Measurements from ENCODE around the gene IGFBP1. TPM values are rescaled to one million over a fixed set of nuclear protein-coding genes. Genes with fewer than 3 reads are reported as not detected.
A peak's percentile ranks its signal among the peaks of the same experiment; 100 is the strongest.

IGFBP1 gene
- total RNA-seq, 1 donor from 2014 or later: not detected

DNA sequence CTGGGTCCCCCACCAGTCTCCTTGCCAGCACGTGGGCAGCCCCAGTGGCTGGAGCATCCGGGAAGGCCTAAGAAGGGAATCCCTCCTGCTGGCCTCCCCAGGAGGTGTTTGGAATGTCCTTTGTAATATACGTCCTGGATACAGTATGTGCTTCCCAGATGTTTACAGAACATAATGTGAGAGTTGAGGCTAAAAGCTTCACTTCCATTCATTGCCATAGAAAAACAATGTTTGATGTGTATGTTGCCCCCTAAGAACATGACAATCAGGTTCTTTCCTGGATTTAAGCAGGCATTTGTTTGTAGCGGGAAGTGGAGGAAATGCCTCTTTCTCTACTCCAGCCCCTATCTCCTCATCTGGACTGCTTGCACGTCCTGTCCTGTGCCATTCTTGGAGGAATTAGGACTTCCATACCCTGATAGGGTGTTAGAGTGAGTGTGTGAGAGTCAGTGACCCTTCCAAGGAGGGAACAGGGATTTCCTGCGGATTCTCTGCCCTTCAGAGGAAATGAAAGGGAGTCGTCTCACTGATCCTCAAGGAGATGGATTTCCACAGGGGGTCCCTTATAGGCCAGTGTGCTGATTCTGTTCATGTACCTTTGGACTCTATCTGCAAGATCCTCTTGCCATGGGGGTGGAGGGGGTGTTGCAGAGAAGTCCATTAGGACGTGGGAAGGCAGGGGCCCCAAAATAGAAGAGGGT is 1.2 kb downstream of the IGFBP1 start:
- Mint-ChIP-seq H3K36me3 (ENCODE audit: unreplicated experiment) (peaks cover 4% of the 10 kb centered on the region), H3K4me1 (ENCODE audit: low read depth, unreplicated experiment) (peaks cover 6% of the 10 kb centered on the region), H3K4me3 (ENCODE audit: unreplicated experiment) (peak overlapping the region; percentile 5), H3K27me3 (ENCODE audit: unreplicated experiment) (peaks cover 9% of the 10 kb centered on the region), H3K27ac (ENCODE audit: unreplicated experiment) (no peak overlapping the region), H3K9me3 (ENCODE audit: unreplicated experiment) (peaks cover 8% of the 10 kb centered on the region)
- no peak for DNase-seq
- TF ChIP-seq CTCF (IDR thresholded peaks at IDR 0.05; ENCODE audit: partially characterized antibody, unreplicated experiment): no peak

- no peak overlapping the region for H3K27ac Mint-ChIP-seq (ENCODE audit: unreplicated experiment)
These were observed 2.0 kb downstream of the IGFBP1 start for GRCh38 chr7:45890125-45890901.

GRCh38 chr7:45890902-45891461 is 2.7 kb downstream of the IGFBP1 start:
- no peak overlapping the region for H3K27ac Mint-ChIP-seq (ENCODE audit: unreplicated experiment)
- no peak overlapping the region for H3K4me3 Mint-ChIP-seq (ENCODE audit: unreplicated experiment)
- DNase-seq: no peak
- peaks cover 9% of the 10 kb centered on the region for H3K27me3 Mint-ChIP-seq (ENCODE audit: unreplicated experiment)
- H3K9me3 Mint-ChIP-seq (ENCODE audit: unreplicated experiment): peaks cover 8% of the 10 kb centered on the region
- TF ChIP-seq CTCF (IDR thresholded peaks at IDR 0.05; ENCODE audit: partially characterized antibody, unreplicated experiment): peak; percentile 73
- H3K36me3 Mint-ChIP-seq (ENCODE audit: unreplicated experiment): peaks cover 4% of the 10 kb centered on the region
- H3K4me1 Mint-ChIP-seq (ENCODE audit: low read depth, unreplicated experiment): peaks cover 6% of the 10 kb centered on the region

More at GRCh38 chr7:45890125-45890901, 2.0 kb downstream of the IGFBP1 start:
- no peak for DNase-seq
- H3K36me3 Mint-ChIP-seq (ENCODE audit: unreplicated experiment): peaks cover 4% of the 10 kb centered on the region
- peaks cover 8% of the 10 kb centered on the region for H3K9me3 Mint-ChIP-seq (ENCODE audit: unreplicated experiment)
- no peak for TF ChIP-seq CTCF (IDR thresholded peaks at IDR 0.05; ENCODE audit: partially characterized antibody, unreplicated experiment)
- H3K4me3 Mint-ChIP-seq (ENCODE audit: unreplicated experiment): no peak overlapping the region
- peaks cover 6% of the 10 kb centered on the region for H3K4me1 Mint-ChIP-seq (ENCODE audit: low read depth, unreplicated experiment)
- H3K27me3 Mint-ChIP-seq (ENCODE audit: unreplicated experiment): peaks cover 9% of the 10 kb centered on the region

DNA sequence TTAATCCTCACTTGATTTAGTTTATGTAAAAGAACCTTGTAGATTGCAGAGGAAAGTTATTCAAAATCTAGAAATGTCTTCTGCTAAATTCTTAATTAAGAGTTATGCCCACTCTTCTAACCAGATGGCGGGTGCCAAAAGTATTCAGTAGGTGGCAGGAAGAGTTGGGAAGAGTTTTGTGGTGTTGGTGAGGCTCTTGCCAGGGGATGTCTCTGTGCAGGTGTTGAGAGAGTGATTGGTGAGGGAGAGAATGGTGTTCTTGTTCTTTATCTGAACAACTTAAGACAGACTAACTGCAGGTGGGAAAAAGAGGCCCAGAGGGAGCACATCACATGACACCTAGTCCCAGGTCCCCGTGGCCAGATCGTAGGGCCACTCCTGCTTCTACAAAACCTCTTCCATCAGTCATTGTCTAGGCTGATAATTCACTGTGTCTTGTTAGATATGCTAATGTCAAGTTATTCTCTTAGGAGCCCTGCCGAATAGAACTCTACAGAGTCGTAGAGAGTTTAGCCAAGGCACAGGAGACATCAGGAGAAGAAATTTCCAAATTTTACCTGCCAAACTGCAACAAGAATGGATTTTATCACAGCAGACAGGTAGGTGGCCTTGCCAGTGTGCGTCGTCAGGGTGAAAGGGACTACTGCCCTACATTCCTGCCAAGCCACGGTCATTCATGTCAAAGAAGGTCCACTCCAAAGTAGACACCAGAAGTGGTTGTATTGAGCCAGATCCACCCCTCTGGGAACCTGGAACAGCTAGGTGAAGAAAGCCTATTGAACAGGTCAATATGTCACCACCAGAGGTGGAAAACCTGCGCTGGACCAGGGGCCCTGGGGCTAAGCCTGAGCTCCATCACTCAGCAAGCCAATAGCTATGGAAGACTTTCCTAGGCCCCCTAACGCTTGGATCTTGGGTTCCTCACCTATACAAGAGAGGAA is 3.4 kb downstream of the IGFBP1 start:
- Mint-ChIP-seq H3K36me3 (ENCODE audit: unreplicated experiment) (peaks cover 3% of the 10 kb centered on the region), H3K4me3 (ENCODE audit: unreplicated experiment) (no peak overlapping the region), H3K9me3 (ENCODE audit: unreplicated experiment) (peaks cover 8% of the 10 kb centered on the region), H3K27ac (ENCODE audit: unreplicated experiment) (no peak overlapping the region), H3K27me3 (ENCODE audit: unreplicated experiment) (peaks cover 9% of the 10 kb centered on the region), H3K4me1 (ENCODE audit: low read depth, unreplicated experiment) (peaks cover 6% of the 10 kb centered on the region)
- TF ChIP-seq CTCF (IDR thresholded peaks at IDR 0.05; ENCODE audit: partially characterized antibody, unreplicated experiment): no peak
- DNase-seq: no peak
